ENCODE measurements around the gene PLA2G2F. TPM values are rescaled to one million over a fixed set of nuclear protein-coding genes. Genes with fewer than 3 reads are reported as not detected.

The PLA2G2F gene
- total and polyA plus RNA-seq, 9 of the 15 experiments (the other 6 are each of a cell fraction or from before 2014, with no cell fraction given): not detected

- POLR2A ChIA-PET: interaction anchor here (0.5 to 0.9 kb wide), 4 partner anchors 8 to 272 kb away, joined by 3 to 7 read pairs (median 4); no protein-coding TSS in a partner anchor
- TF ChIP-seq ZNF384 (IDR thresholded peaks at IDR 0.05; ENCODE audit: low read depth, low read length): peak; percentile 83
- TF ChIP-seq PTTG1 (tag; IDR thresholded peaks at IDR 0.05; ENCODE audit: low read depth): no peak
- no peak for TF ChIP-seq SLC30A9 (CRISPR knock-in tag; IDR thresholded peaks at IDR 0.05)
- no peak for TF ChIP-seq ZNF277 (CRISPR knock-in tag; IDR thresholded peaks at IDR 0.05; ENCODE audit: borderline replicate concordance)
- no peak for TF ChIP-seq TGIF2 (CRISPR knock-in tag; IDR thresholded peaks at IDR 0.05)
- 0 out of 2 replicates have a peak, but pooled peaks have one; percentile 31 for TF ChIP-seq GATA2 (CRISPR knock-in tag; IDR thresholded peaks at IDR 0.05)
- TF ChIP-seq CEBPZ (IDR thresholded peaks at IDR 0.05; ENCODE audit: borderline replicate concordance, low read depth, low read length): no peak
- no peak for TF ChIP-seq ZNF444 (CRISPR knock-in tag; IDR thresholded peaks at IDR 0.05)
- no peak for TF ChIP-seq HES1 (IDR thresholded peaks at IDR 0.05; ENCODE audit: low read depth)
- TF ChIP-seq CTCFL (IDR thresholded peaks at IDR 0.05; ENCODE audit: borderline replicate concordance, insufficient read depth, low read depth, low read length, poor library complexity, severe bottlenecking): no peak
- no peak for TF ChIP-seq STAG1 (CRISPR knock-in tag; IDR thresholded peaks at IDR 0.05; ENCODE audit: borderline replicate concordance)
- no peak for TF ChIP-seq CEBPG (CRISPR knock-in tag; IDR thresholded peaks at IDR 0.05)
- TF ChIP-seq CEBPG (tag; conservative IDR thresholded peaks at IDR 0.05 in 1 of 2, IDR thresholded peaks at IDR 0.05 in 1 of 2): no peak
- no peak for TF ChIP-seq MCM5 (IDR thresholded peaks at IDR 0.05; ENCODE audit: low read depth)
Measured at GRCh38 chr1:20123722-20124455, 15.2 kb upstream of the PLA2G2F start.

More at GRCh38 chr1:20123722-20124455, 15.2 kb upstream of the PLA2G2F start:
- in situ Hi-C loops (cut with MboI): no loop called here
- no peak; the same call in 2 of the 3 replicates for ATAC-seq
- no peak overlapping the region for H2AFZ ChIP-seq (ENCODE audit: low read depth, low read length)
- intact Hi-C loops (cut with micrococcal nuclease): no loop called here
- FAIRE-seq: peak; percentile 11
- BruUV-seq (replicated peaks): no TSS peak
- H3K4me1 ChIP-seq (replicated peaks in 1 of 2; ENCODE audit: control insufficient read depth in 2 of 2, insufficient read depth in 2 of 2, low read length in 2 of 2): peaks cover 10 to 12% of the 10 kb centered on the region in 2 experiments; a peak in 4 of 5 replicates
- no peak overlapping the region for H3K27ac ChIP-seq (ENCODE audit: extremely low read depth, low read depth, low read length)
- no peaks in the 10 kb centered on the region for H3K9me1 ChIP-seq (ENCODE audit: control insufficient read depth, insufficient read depth, low read length)
- no peak overlapping the region for H3K4me2 ChIP-seq (ENCODE audit: insufficient read depth, low read length)
- H3K9ac ChIP-seq (ENCODE audit: insufficient read depth in 1 of 2, low read depth in 2 of 2, low read length in 2 of 2): no peak overlapping the region
- 15% methylated on average over 8 of the region's 10 CpGs for WGBS (ENCODE audit: insufficient coverage, low coverage, missing lambda C conversion rate)
- no peak overlapping the region for H3K4me3 ChIP-seq
- peak in 1 of 4 experiments; percentile 7 for DNase-seq (ENCODE audit: extremely low read depth in 1 of 4, low spot score in 3 of 4)
- no peaks in the 10 kb centered on the region for H3K9me3 ChIP-seq (replicated peaks; ENCODE audit: control insufficient read depth, insufficient read depth, low read depth, low read length)
- H3K27me3 ChIP-seq (ENCODE audit: control insufficient read depth in 2 of 2, insufficient read depth in 2 of 2, low read length in 2 of 2): peaks cover 25 to 42% of the 10 kb centered on the region in 2 experiments; a peak in 4 of 5 replicates
- no peaks in the 10 kb centered on the region for H4K20me1 ChIP-seq (replicated peaks; ENCODE audit: control insufficient read depth, insufficient read depth, low read length)
- no peaks in the 10 kb centered on the region for H3K36me3 ChIP-seq (ENCODE audit: control insufficient read depth, insufficient read depth, low read length)
- H3K79me2 ChIP-seq (ENCODE audit: control insufficient read depth, insufficient read depth, low read length): no peaks in the 10 kb centered on the region
- CTCF ChIA-PET (ENCODE audit: low intra/inter-chr PET ratio): no interaction called here

All from K562 (cell line).